HCT116 (cell line): Measurements from ENCODE around the gene CALHM1.

ENCODE experiments used
- CBX3 ChIP-seq: IDR thresholded peaks from 2 replicates; pipeline ENCODE4 v1.6.1; 2012; ENCODE audit warnings: low read depth
- CEBPB ChIP-seq: IDR thresholded peaks from 2 replicates; pipeline ENCODE4 v1.6.1; 2012; ENCODE audit warnings: low read depth
- CTCF ChIP-seq, 3 experiments: fragments of 200-600 bp in 1 of 3; sonication (generic) in 1 of 3; IDR thresholded peaks in 2 of 3; conservative IDR thresholded peaks in 1 of 3; 2 replicates each; pipeline ENCODE4 v1.5.1; 2012 to 2017; ENCODE audit warnings: low read depth in 2 of 3, low read length in 2 of 3, antibody characterized with exemption in 1 of 3, borderline replicate concordance in 1 of 3, control low read depth in 1 of 3, mild to moderate bottlenecking in 1 of 3, mixed read lengths in 1 of 3, mixed run types in 1 of 3, moderate library complexity in 1 of 3; ENCODE audit not compliant: insufficient read depth in 1 of 3
- EZH2 ChIP-seq: fragments of 200-600 bp; sonication (generic); IDR thresholded peaks from 2 replicates; pipeline ENCODE4 v1.6.1; 2017; ENCODE audit warnings: antibody characterized with exemption, mixed run types
- EZH2phosphoT487 ChIP-seq: fragments of 200-600 bp; IDR thresholded peaks from 2 replicates; pipeline ENCODE4 v1.6.1; 2018; ENCODE audit warnings: antibody characterized with exemption, borderline replicate concordance
- JUND ChIP-seq: IDR thresholded peaks from 2 replicates; pipeline ENCODE4 v1.6.1; 2012
- MAX ChIP-seq: IDR thresholded peaks from 2 replicates; pipeline ENCODE4 v1.6.1; 2012
- POLR2A ChIP-seq: IDR thresholded peaks from 2 replicates; pipeline ENCODE4 v1.7.0; 2011; ENCODE audit warnings: borderline replicate concordance; ENCODE audit not compliant: insufficient read depth, insufficient read length; ENCODE audit errors: extremely low read depth
- POLR2AphosphoS5 ChIP-seq: IDR thresholded peaks from 2 replicates; pipeline ENCODE4 v1.6.1; 2011; ENCODE audit warnings: mild to moderate bottlenecking, low read depth, low read length, moderate library complexity
- SIN3A ChIP-seq: IDR thresholded peaks from 2 replicates; pipeline ENCODE4 v1.6.1; 2012; ENCODE audit warnings: low read depth
- SRF ChIP-seq: IDR thresholded peaks from 2 replicates; pipeline ENCODE4 v1.6.1; 2012; ENCODE audit warnings: low read depth
- TCF7L2 ChIP-seq: IDR thresholded peaks from 2 replicates; pipeline ENCODE4 v1.7.0; 2011; ENCODE audit warnings: borderline replicate concordance, inconsistent platforms; ENCODE audit not compliant: insufficient read depth, insufficient read length; ENCODE audit errors: extremely low read depth
- YY1 ChIP-seq: IDR thresholded peaks from 2 replicates; pipeline ENCODE4 v1.6.1; 2011; ENCODE audit warnings: low read length, low read depth, moderate library complexity, mild to moderate bottlenecking; ENCODE audit not compliant: insufficient replicate concordance; ENCODE audit errors: extremely low read depth
- ZNF274 ChIP-seq: fragments of 200-500 bp; sonication (Bioruptor generic); IDR thresholded peaks from 2 replicates; pipeline ENCODE4 v1.6.1; 2014; ENCODE audit warnings: mild to moderate bottlenecking, low read depth, low read length, inconsistent platforms

GRCh38 chr10:103502849-103503660 lies 44.4 kb upstream of the CALHM1 start:
- TF ChIP-seq CTCF (IDR thresholded peaks at IDR 0.05 in 2 of 3, conservative IDR thresholded peaks at IDR 0.05 in 1 of 3; ENCODE audit: borderline replicate concordance in 1 of 3, insufficient read depth in 1 of 3, low read depth in 2 of 3, low read length in 2 of 3): no peak
- no peak for TF ChIP-seq POLR2A
- no peak for TF ChIP-seq SIN3A
- no peak for TF ChIP-seq CBX3
- no peak for TF ChIP-seq MAX
- TF ChIP-seq YY1: no peak
- no peak for TF ChIP-seq TCF7L2
- no peak for TF ChIP-seq EZH2phosphoT487
- no peak for TF ChIP-seq POLR2AphosphoS5
- TF ChIP-seq EZH2: no peak
- TF ChIP-seq CEBPB: no peak
- no peak for TF ChIP-seq SRF
- TF ChIP-seq ZNF274: no peak
- no peak for TF ChIP-seq JUND
